ENCODE data around the gene VAX1.

DNA sequence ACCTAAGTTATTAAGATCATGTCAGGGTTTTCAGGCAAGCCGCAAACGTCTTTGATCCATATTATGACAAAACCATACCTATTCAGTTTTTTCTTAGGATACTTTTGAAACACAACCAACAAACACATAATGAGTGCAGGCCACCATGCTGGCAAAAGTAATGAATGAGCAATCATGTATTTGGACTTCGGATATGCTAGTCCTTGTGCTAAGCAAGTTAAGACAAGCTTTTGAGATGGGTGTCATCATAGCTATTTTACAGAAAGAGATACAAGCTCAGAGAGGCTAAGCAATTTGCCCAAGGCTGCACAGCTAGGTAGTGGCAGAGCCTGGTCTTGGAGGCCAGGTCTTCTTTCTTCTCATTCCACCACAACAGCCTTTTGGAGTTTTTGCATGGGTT, 46.8 kb upstream of the VAX1 start:
- TF ChIP-seq ZC3H11A (IDR thresholded peaks at IDR 0.05) (no peak), POLR2A (IDR thresholded peaks at IDR 0.05; ENCODE audit: low read length) (no peak), EHMT2 (IDR thresholded peaks at IDR 0.05; ENCODE audit: low read depth) (no peak), USF2 (IDR thresholded peaks at IDR 0.05) (no peak), ZNF302 (CRISPR knock-in tag; IDR thresholded peaks at IDR 0.05) (no peak), RCOR1 (IDR thresholded peaks at IDR 0.05; ENCODE audit: low read depth, low read length) (no peak), FOXS1 (CRISPR knock-in tag; IDR thresholded peaks at IDR 0.05) (no peak), SMC3 (IDR thresholded peaks at IDR 0.05) (no peak), CHD2 (IDR thresholded peaks at IDR 0.05; ENCODE audit: low read length, partially characterized antibody) (no peak), SREBF2 (IDR thresholded peaks at IDR 0.05) (no peak), ZSCAN20 (CRISPR knock-in tag; IDR thresholded peaks at IDR 0.05) (no peak), HEYL (CRISPR knock-in tag; IDR thresholded peaks at IDR 0.05) (no peak), RNF2 (IDR thresholded peaks at IDR 0.05; ENCODE audit: borderline replicate concordance, low read depth) (no peak)
- TF ChIP-seq, protein P1, sequence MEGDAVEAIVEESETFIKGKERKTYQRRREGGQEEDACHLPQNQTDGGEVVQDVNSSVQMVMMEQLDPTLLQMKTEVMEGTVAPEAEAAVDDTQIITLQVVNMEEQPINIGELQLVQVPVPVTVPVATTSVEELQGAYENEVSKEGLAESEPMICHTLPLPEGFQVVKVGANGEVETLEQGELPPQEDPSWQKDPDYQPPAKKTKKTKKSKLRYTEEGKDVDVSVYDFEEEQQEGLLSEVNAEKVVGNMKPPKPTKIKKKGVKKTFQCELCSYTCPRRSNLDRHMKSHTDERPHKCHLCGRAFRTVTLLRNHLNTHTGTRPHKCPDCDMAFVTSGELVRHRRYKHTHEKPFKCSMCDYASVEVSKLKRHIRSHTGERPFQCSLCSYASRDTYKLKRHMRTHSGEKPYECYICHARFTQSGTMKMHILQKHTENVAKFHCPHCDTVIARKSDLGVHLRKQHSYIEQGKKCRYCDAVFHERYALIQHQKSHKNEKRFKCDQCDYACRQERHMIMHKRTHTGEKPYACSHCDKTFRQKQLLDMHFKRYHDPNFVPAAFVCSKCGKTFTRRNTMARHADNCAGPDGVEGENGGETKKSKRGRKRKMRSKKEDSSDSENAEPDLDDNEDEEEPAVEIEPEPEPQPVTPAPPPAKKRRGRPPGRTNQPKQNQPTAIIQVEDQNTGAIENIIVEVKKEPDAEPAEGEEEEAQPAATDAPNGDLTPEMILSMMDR (IDR thresholded peaks at IDR 0.05), result no peak
